H1 (cell line): Measurements from ENCODE around the gene PRIMPOL. TPM values are rescaled to one million over a fixed set of nuclear protein-coding genes. Genes with fewer than 3 reads are reported as not detected.

Experiments used
- CTCF ChIA-PET: fragments of 300-600 bp; sonication (Branson Sonifier 250); formaldehyde crosslinking; loops from one replicate; lab custom pipeline; 2021; ENCODE audit not compliant: partially characterized antibody; lab: Charles Lee
- POLR2A ChIA-PET: fragments of 300-600 bp; sonication (Branson Sonifier 250); formaldehyde crosslinking; loops from one replicate; lab custom pipeline; 2021; ENCODE audit warnings: inconsistent platforms; ENCODE audit not compliant: partially characterized antibody; lab: Charles Lee
- DNase-seq, 2 experiments: peaks; one replicate each; pipeline versions ENCODE4 v3.0.0 to v3.0.0-alpha.2; 2010 to 2022; ENCODE audit warnings: low spot score in 2 of 2, low read depth in 1 of 2, mixed read lengths in 1 of 2
- FAIRE-seq: peaks from 2 replicates; lab custom pipeline; 2011; peaks lifted over from hg19 to GRCh38; lab: Jason Lieb, UNC
- H2AFZ ChIP-seq: 2 replicates; pipeline ENCODE4 v1.8.1; 2012; ENCODE audit warnings: low read length, inconsistent platforms
- H2AK5ac ChIP-seq: 2 replicates; pipeline ENCODE4 v1.6.1; 2013; ENCODE audit warnings: low read depth, low read length
- H2BK120ac ChIP-seq: replicated peaks from 2 replicates; pipeline ENCODE3; 2013; ENCODE audit warnings: low read depth, low read length, inconsistent platforms
- H2BK12ac ChIP-seq: 2 replicates; pipeline ENCODE4 v1.6.1; 2013; ENCODE audit warnings: low read depth, low read length
- H2BK15ac ChIP-seq: 2 replicates; pipeline ENCODE4 v1.6.1; 2013; ENCODE audit warnings: low read length
- H2BK20ac ChIP-seq: 2 replicates; pipeline ENCODE4 v1.6.1; 2013; ENCODE audit warnings: low read length
- H2BK5ac ChIP-seq: 2 replicates; pipeline ENCODE4 v1.6.1; 2013; ENCODE audit warnings: low read depth, low read length
- H3K14ac ChIP-seq: 2 replicates; pipeline ENCODE4 v1.6.1; 2013; ENCODE audit warnings: inconsistent platforms; ENCODE audit not compliant: insufficient read length
- H3K18ac ChIP-seq: 2 replicates; pipeline ENCODE4 v1.6.1; 2013; ENCODE audit warnings: low read length; ENCODE audit errors: extremely low read depth
- H3K23ac ChIP-seq: 2 replicates; pipeline ENCODE4 v1.6.1; 2013; ENCODE audit warnings: inconsistent platforms; ENCODE audit not compliant: insufficient read length
- H3K23me2 ChIP-seq: 2 replicates; pipeline ENCODE4 v1.6.1; 2013; ENCODE audit warnings: low read depth, low read length
- H3K27ac ChIP-seq: 2 replicates; pipeline ENCODE4 v1.6.1; 2011; ENCODE audit warnings: low read depth, low read length, inconsistent platforms
- H3K27me3 ChIP-seq, 4 experiments: replicated peaks in 1 of 4; 1 replicate in 1 of 4; 2 replicates in 3 of 4; pipeline versions ENCODE4 v1.6.1 to v1.8.1; 2011 to 2013; ENCODE audit warnings: low read length in 3 of 4, mild to moderate bottlenecking in 3 of 4, inconsistent platforms in 2 of 4, mixed read lengths in 2 of 4, moderate library complexity in 1 of 4; ENCODE audit not compliant: control insufficient read depth in 3 of 4, insufficient read depth in 3 of 4; ENCODE audit errors: extremely low read depth in 1 of 4
- H3K36me3 ChIP-seq, 4 experiments: 2 replicates each; pipeline versions ENCODE4 v1.6.1 to v1.8.1; 2011 to 2013; ENCODE audit warnings: mild to moderate bottlenecking in 4 of 4, low read length in 3 of 4, moderate library complexity in 2 of 4, control low read depth in 1 of 4, inconsistent platforms in 1 of 4; ENCODE audit not compliant: insufficient read depth in 4 of 4, control insufficient read depth in 2 of 4
- H3K4ac ChIP-seq: replicated peaks from 2 replicates; pipeline ENCODE3; 2013; ENCODE audit warnings: low read length, low read depth, mixed read lengths, inconsistent platforms; ENCODE audit not compliant: insufficient read length
- H3K4me1 ChIP-seq, 4 experiments: replicated peaks in 1 of 4; 1 replicate in 1 of 4; 2 replicates in 3 of 4; pipeline versions ENCODE4 v1.6.1 to v1.8.1; 2011 to 2013; ENCODE audit warnings: low read length in 3 of 4, inconsistent platforms in 2 of 4, mixed read lengths in 1 of 4; ENCODE audit not compliant: insufficient read depth in 4 of 4, control insufficient read depth in 3 of 4
- H3K4me2 ChIP-seq, 2 experiments: 2 replicates each; pipeline versions ENCODE4 v1.6.1 to v1.8.1; 2011 to 2013; ENCODE audit warnings: low read depth in 2 of 2, low read length in 2 of 2, control low read depth in 1 of 2, inconsistent platforms in 1 of 2, mild to moderate bottlenecking in 1 of 2; ENCODE audit not compliant: insufficient read depth in 1 of 2
- H3K4me3 ChIP-seq, 4 experiments: fragments of 200-600, 300-600 bp in 1 of 4; sonication (generic), shearing (Covaris generic), sonication (Bioruptor Twin) in 1 of 4; 2 replicates each; pipeline versions ENCODE4 v1.5.1 to v1.8.1; 2011 to 2016; ENCODE audit warnings: low read length in 4 of 4, low read depth in 3 of 4, control low read depth in 2 of 4, inconsistent platforms in 2 of 4, mild to moderate bottlenecking in 2 of 4, mixed read lengths in 1 of 4, moderate library complexity in 1 of 4; ENCODE audit not compliant: insufficient read depth in 2 of 4; ENCODE audit errors: extremely low read depth in 1 of 4
- H3K56ac ChIP-seq: replicated peaks from 2 replicates; pipeline ENCODE3; 2013; ENCODE audit warnings: low read depth, mild to moderate bottlenecking, mixed read lengths, low read length, inconsistent platforms; ENCODE audit not compliant: insufficient read length
- H3K79me1 ChIP-seq: 2 replicates; pipeline ENCODE4 v1.6.1; 2013; ENCODE audit warnings: low read depth, low read length, control low read depth
- H3K79me2 ChIP-seq, 2 experiments: 2 replicates each; pipeline versions ENCODE4 v1.6.1 to v1.8.1; 2012 to 2013; ENCODE audit warnings: low read length in 2 of 2, mild to moderate bottlenecking in 2 of 2, inconsistent platforms in 1 of 2; ENCODE audit not compliant: insufficient read depth in 2 of 2, control insufficient read depth in 1 of 2
- H3K9ac ChIP-seq, 4 experiments: replicated peaks in 1 of 4; 1 replicate in 1 of 4; 2 replicates in 3 of 4; pipeline versions ENCODE4 v1.6.1 to v1.8.1; 2011 to 2013; ENCODE audit warnings: low read depth in 3 of 4, low read length in 3 of 4, control low read depth in 2 of 4, mild to moderate bottlenecking in 2 of 4, moderate library complexity in 2 of 4, inconsistent platforms in 1 of 4; ENCODE audit errors: extremely low read depth in 1 of 4
- H3K9me3 ChIP-seq, 2 experiments: 2 replicates each; pipeline versions ENCODE4 v1.6.1 to v1.8.1; 2012 to 2013; ENCODE audit warnings: mild to moderate bottlenecking in 2 of 2, moderate library complexity in 2 of 2, control low read depth in 1 of 2, inconsistent platforms in 1 of 2, low read depth in 1 of 2, low read length in 1 of 2, mixed read lengths in 1 of 2; ENCODE audit not compliant: insufficient read depth in 2 of 2
- H4K20me1 ChIP-seq, 2 experiments: replicated peaks in 1 of 2; 2 replicates each; pipeline versions ENCODE3 to v1.8.1; 2011 to 2013; ENCODE audit warnings: inconsistent platforms in 2 of 2, low read length in 2 of 2, mild to moderate bottlenecking in 1 of 2; ENCODE audit not compliant: insufficient read depth in 2 of 2, control insufficient read depth in 1 of 2
- H4K5ac ChIP-seq: 2 replicates; pipeline ENCODE4 v1.6.1; 2013; ENCODE audit warnings: low read length, low read depth, mixed read lengths, inconsistent platforms; ENCODE audit not compliant: insufficient read length
- H4K8ac ChIP-seq: 2 replicates; pipeline ENCODE4 v1.8.0; 2013; ENCODE audit warnings: mild to moderate bottlenecking, moderate library complexity, low read length, inconsistent platforms; ENCODE audit not compliant: insufficient read depth; ENCODE audit errors: extremely low read depth
- H4K91ac ChIP-seq: replicated peaks from 2 replicates; pipeline ENCODE3; 2013; ENCODE audit warnings: low read length, mixed read lengths, inconsistent platforms; ENCODE audit not compliant: insufficient read length
- CTBP2 ChIP-seq: IDR thresholded peaks from 2 replicates; pipeline ENCODE4 v1.7.0; 2011; ENCODE audit warnings: borderline replicate concordance, mild to moderate bottlenecking, moderate library complexity, mixed read lengths, low read length; ENCODE audit not compliant: insufficient read depth, insufficient read length
- EZH2 ChIP-seq: fragments of 200-600 bp; sonication (generic); IDR thresholded peaks from 2 replicates; pipeline ENCODE4 v1.7.1; 2012; ENCODE audit warnings: low read depth, mild to moderate bottlenecking, moderate library complexity, low read length, inconsistent platforms; ENCODE audit not compliant: severe bottlenecking
- GABPA ChIP-seq: IDR thresholded peaks from 2 replicates; pipeline ENCODE4 v1.6.1; 2011; ENCODE audit warnings: mild to moderate bottlenecking, low read length, moderate library complexity, borderline replicate concordance; ENCODE audit not compliant: insufficient read depth
- JUN ChIP-seq: IDR thresholded peaks from 2 replicates; pipeline ENCODE4 v1.6.1; 2011; ENCODE audit warnings: low read depth, mild to moderate bottlenecking, improper control_type of control experiment, low read length
- JUND ChIP-seq: IDR thresholded peaks from 2 replicates; pipeline ENCODE4 v1.6.1; 2011; ENCODE audit warnings: mild to moderate bottlenecking, improper control_type of control experiment, low read length
- RAD21 ChIP-seq, 2 experiments: IDR thresholded peaks in 1 of 2; conservative IDR thresholded peaks in 1 of 2; 2 replicates each; pipeline ENCODE4 v1.6.1; 2011; ENCODE audit warnings: low read depth in 2 of 2, low read length in 2 of 2, improper control_type of control experiment in 1 of 2, inconsistent platforms in 1 of 2, mild to moderate bottlenecking in 1 of 2, moderate library complexity in 1 of 2
- TAF7 ChIP-seq: optimal IDR thresholded peaks from 2 replicates; pipeline ENCODE3; 2011; ENCODE audit warnings: low read depth, mild to moderate bottlenecking, inconsistent platforms, low read length, moderate library complexity, borderline replicate concordance
- TEAD4 ChIP-seq: IDR thresholded peaks from 2 replicates; pipeline ENCODE4 v1.6.1; 2012; ENCODE audit warnings: low read depth, low read length, inconsistent platforms, mixed read lengths
- ZNF274 ChIP-seq: IDR thresholded peaks from 2 replicates; pipeline ENCODE4 v1.7.0; 2012; ENCODE audit warnings: low read length, borderline replicate concordance; ENCODE audit errors: extremely low read depth
- WGBS, 2 experiments: shearing (Covaris generic) in 1 of 2; methylation state at CpG; one replicate each; pipeline versions ENCODE4 v1.1.6 to v1.1.7; 2013 to 2015; ENCODE audit warnings: low lambda C conversion rate in 2 of 2, mixed read lengths in 2 of 2, inconsistent platforms in 1 of 2, low coverage in 1 of 2, missing lambda C conversion rate in 1 of 2; ENCODE audit not compliant: insufficient replicate concordance in 2 of 2, insufficient coverage in 1 of 2, insufficient read length in 1 of 2; ENCODE audit errors: extremely low coverage in 1 of 2, missing lambda C conversion rate in 1 of 2; 5-methylcytosine and 5-hydroxymethylcytosine counted together
- polyA plus RNA-seq, 7 experiments: library from polyadenylated mRNA; depleted of rRNA in 3 of 7; stranded (reverse) in 5 of 7; unstranded in 2 of 7; fragments of >200 nt in 5 of 7; fragments of 200-250 nt in 2 of 7; gene quantifications; 1 replicate in 5 of 7; 2 replicates in 1 of 7; 4 replicates in 1 of 7; pipeline versions ENCODE4 v1.2.1 to v1.2.3, GENCODE V29; 2011 to 2013; ENCODE audit warnings: missing spikeins in 2 of 7, mixed read lengths in 2 of 7
- total RNA-seq: library from RNA; stranded (reverse); fragmentation: NEBNext Ultra II Directional; extraction: Animal tissue kit (Norgen Biotek cat#: 25700); gene quantifications from 2 replicates; pipeline ENCODE4 v1.2.1, GENCODE V29; 2021

The PRIMPOL gene
- total and polyA plus RNA-seq, 2 of the 8 experiments (the other 6 are each of a cell fraction or from before 2014, with no cell fraction given): 4.4 to 6.7 TPM

- POLR2A ChIA-PET: interaction anchor here (2.5 kb wide), 1 partner anchor 8 kb away, joined by 8 read pairs; no protein-coding TSS in a partner anchor
- H3K56ac ChIP-seq: no peak overlapping the region
- H3K9me3 ChIP-seq: no peaks in the 10 kb centered on the region
- no peak overlapping the region for H3K14ac ChIP-seq
- peaks cover 0 to 7% (median 3%) of the 10 kb centered on the region in 4 experiments; a peak in 5 of 7 replicates for H3K4me1 ChIP-seq
- 88% methylated on average over 8 of the region's 8 CpGs; no CpG with 5 or more reads in 1 of the 2 experiments for WGBS, 2 experiments
- H2BK120ac ChIP-seq: no peak overlapping the region
- H3K23me2 ChIP-seq: no peaks in the 10 kb centered on the region
- H4K20me1 ChIP-seq: peaks cover 0 to 1% of the 10 kb centered on the region in 2 experiments
- no peak overlapping the region for H2BK12ac ChIP-seq
- no peak overlapping the region for H2AFZ ChIP-seq
- H3K4ac ChIP-seq: no peak overlapping the region
- peak; percentile 32 for FAIRE-seq
- TF ChIP-seq JUND: no peak
- TF ChIP-seq RAD21 (IDR thresholded peaks at IDR 0.05 in 1 of 2, conservative IDR thresholded peaks at IDR 0.05 in 1 of 2; ENCODE audit: low read depth in 2 of 2, low read length in 2 of 2): no peak
- no peak for TF ChIP-seq JUN
- TF ChIP-seq CTBP2: no peak
- TF ChIP-seq EZH2: no peak
- TF ChIP-seq GABPA: no peak
- TF ChIP-seq TAF7: no peak
- TF ChIP-seq ZNF274: no peak
- TF ChIP-seq TEAD4: no peak
- DNase-seq: no peak
- H3K4me2 ChIP-seq: no peak overlapping the region
- no peak overlapping the region for H3K4me3 ChIP-seq
- H2AK5ac ChIP-seq: no peak overlapping the region; the same call in 1 of the 2 replicates
- H4K91ac ChIP-seq: no peak overlapping the region
- H2BK20ac ChIP-seq: no peak overlapping the region
- H3K79me1 ChIP-seq: no peaks in the 10 kb centered on the region
- no peaks in the 10 kb centered on the region for H3K79me2 ChIP-seq
- H2BK15ac ChIP-seq: no peak overlapping the region
- H3K18ac ChIP-seq: no peak overlapping the region
- H4K5ac ChIP-seq: no peak overlapping the region
- CTCF ChIA-PET: interaction anchor here (1.2 to 2.8 kb wide), 3 partner anchors 8 to 28 kb away, joined by 4 to 10 read pairs (median 4); no protein-coding TSS in a partner anchor
- no peak overlapping the region for H2BK5ac ChIP-seq
- no peak overlapping the region for H3K27ac ChIP-seq
- H3K27me3 ChIP-seq: no peaks in the 10 kb centered on the region
- H3K36me3 ChIP-seq: peaks cover 0 to 3% (median 0%) of the 10 kb centered on the region in 4 experiments; a peak in 1 of 8 replicates
- H3K23ac ChIP-seq: no peak overlapping the region
- H3K9ac ChIP-seq: no peak overlapping the region
- H4K8ac ChIP-seq: no peak overlapping the region
These were observed 6.6 kb downstream of the PRIMPOL start for GRCh38 chr4:184655889-184656869.
